GM08714 (cell line): Measurements from ENCODE around the gene IRF7.
A peak's percentile ranks its signal among the peaks of the same experiment; 100 is the strongest.
"Not testable (repeated sequence)": the region's sequence is repeated elsewhere in the genome, so short reads cannot be mapped to it uniquely, and the experiment has no call there.

Source experiments
- H3K4me3 ChIP-seq: fragments of 200-500 bp; sonication (Bioruptor generic); 2 replicates; pipeline ENCODE4 v1.5.1; 2014; ENCODE audit warnings: mild to moderate bottlenecking, low read length, inconsistent platforms
- ZNF274 ChIP-seq: IDR thresholded peaks from 2 replicates; pipeline ENCODE4 v1.6.1; 2012; ENCODE audit warnings: mild to moderate bottlenecking, low read depth, low read length

The IRF7 gene

DNA sequence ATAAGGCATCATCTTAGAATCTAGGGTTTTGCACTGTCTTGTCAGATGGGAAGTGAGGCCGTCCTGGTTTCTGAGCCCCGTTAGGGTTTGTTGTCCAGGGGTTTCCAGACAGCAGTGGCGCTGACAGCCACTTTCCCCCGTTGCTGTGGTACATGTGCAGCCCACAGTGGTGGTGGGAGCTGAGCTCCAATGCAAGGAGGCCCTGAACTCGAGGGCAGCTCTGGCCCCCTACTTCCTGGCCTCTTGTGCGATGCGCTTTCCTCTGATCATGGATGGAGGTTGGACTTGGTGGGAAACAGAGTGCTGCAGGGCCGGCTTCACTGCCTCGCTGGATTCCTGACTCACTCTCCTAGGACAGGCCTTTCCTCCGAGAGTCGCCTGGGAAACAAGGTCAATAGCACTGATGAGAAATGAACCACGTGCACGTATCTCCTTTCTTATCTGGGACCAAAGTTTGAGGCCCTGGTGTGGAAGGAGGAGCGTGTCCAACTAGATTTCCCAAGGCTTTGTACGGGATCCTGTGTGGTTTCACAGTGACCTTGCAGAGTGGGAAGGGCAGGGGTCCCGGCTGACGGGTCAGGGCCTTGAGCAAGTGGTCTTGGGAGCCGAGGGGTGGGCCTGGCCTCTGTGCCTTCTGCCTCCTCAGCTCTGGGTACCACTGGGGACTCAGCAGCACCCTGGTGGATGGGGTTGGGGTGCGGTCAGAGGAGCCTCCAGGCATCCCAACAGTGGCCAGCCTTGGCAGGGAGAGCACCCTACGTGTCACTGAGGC lies 35.7 kb downstream of the IRF7 start:
- TF ChIP-seq ZNF274, result no peak
- no peak overlapping the region for H3K4me3 ChIP-seq

DNA sequence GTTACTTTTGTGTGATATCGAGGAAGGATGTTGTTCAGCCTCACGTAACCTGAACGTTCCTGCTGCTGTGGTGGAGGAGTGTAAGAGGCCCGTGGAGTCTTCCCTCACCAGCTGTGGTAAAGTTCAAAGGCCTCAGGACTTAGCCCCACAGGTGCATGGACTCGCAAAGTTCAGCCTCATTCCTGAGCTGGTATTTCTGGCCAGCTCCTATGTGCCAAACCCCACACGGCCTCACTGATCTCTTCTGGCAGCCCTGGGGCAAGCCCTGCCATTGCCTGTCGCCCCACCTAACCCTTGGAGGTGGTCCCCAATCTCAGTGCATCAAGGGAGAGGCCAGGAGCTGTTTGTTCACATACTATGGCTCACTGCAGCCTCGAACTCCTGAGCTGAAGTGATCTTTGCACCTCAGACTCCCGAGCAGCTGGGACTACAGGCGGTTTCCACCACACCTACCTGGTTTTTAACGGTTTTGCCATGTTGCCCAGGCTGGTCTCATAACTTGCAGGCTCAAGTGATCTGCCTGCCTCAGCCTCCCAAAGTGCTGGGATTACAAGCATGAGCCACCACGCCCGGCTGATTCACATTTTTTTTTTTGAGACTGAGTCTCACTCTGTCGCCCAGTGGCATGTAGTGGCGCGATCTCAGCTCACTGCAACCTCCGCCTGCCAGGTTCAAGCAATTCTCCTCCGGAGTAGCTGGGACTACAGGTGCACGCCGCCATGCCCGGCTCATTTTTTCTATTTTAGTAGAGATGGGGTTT lies 37.3 kb downstream of the IRF7 start:
- no peak overlapping the region for H3K4me3 ChIP-seq
- TF ChIP-seq ZNF274, result no peak

DNA sequence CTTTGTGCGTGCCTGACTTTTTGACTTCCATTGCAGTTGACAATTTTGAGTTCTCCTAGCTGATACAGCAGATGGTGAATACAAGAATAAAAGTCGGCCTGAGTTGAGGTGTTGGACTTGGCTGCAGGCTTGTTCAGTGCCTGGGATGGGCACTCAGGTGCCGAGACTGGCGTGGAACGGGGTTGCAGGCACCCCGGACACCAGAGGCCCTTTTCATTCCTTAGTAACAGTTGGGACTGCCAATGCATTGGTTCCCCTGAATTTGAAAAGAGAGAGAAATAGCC lies 38.2 kb downstream of the IRF7 start:
- H3K4me3 ChIP-seq, result peak overlapping the region; percentile 91
- no peak for TF ChIP-seq ZNF274

DNA sequence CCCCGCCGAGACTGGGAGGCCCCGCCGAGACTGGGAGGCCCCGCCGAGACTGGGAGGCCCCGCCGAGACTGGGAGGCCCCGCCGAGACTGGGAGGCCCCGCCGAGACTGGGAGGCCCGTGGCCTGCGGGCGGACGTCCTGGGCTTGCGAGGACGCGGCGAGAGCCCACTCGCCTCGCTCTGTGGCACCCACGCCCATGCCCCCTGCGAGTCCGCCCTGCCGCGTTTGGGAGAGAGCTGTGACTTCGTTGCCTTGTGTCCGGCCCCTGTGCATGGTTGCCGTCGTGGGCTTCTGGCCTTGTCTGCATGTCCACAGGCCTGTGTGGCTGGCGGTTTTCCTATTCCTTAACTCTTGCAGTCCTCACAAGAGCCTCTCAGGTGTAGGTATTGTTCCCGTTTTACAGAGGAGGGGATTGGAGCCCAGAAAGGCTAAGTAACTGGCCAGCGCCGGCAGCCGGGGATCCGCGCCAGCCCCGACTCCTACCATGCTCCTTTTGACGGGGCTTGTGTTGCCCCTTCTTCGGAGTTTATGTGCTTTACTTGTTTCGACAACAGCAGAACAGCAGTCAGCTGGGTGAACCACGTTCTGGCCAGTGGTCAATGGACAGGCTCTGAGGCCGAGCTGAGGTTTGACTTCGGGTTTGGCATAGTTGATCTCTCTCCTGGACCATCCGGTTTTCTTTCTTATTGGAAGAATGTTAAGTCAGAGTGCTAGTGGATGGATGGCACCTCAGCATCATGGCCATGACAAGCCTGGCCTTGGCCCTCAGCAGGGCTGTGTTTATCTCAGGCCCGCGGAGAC lies 38.7 kb downstream of the IRF7 start:
- no peak for TF ChIP-seq ZNF274
- peak overlapping the region; percentile 91 for H3K4me3 ChIP-seq

DNA sequence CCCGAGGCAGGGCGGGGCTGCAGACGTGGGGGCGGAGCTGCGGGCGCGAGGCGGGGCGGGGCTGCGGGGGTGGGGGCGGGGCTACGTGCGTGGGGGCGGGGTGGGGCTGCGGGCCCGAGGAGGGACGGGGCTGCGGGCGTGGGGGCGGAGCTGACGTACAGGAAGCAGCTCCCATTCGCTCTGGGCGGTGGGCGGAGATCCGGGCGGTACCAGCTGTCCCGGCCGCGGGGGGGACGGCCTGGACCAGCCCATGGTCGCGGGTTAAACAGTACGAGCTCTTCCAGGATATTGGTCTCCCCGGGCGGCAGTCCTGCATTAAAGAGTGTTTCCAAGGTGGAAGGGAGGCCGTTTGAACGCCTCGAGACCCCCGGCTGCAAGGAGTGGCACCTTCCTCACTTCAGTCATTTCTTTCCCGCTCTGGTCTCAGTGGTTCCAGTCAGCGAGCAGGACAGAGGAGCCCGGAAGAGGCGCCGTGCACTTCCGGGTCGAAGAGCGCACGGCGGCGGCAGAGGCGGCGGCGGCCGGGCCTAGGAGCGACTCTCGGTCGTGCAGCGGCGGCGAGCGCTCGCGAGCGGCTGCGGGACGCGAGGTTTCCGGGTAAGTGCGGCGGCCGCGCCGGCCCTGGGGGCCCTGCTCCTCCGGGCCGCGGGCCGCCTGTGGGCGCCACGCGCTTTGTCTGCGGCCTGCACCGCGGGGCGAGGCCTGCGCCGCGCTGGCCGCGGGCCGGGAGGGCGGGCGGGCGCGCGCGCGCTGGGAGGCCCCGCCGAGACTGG lies 39.6 kb downstream of the IRF7 start, which contains the start of gene PHRF1:
PHRF1 (plus strand) TSS at position 475 of the 773 bp plus-strand sequence. CDS start 5,043 bp downstream, outside the sequence.
- TF ChIP-seq ZNF274, result no peak
- peak within 1 kb of the TSS; percentile 91 for H3K4me3 ChIP-seq

DNA sequence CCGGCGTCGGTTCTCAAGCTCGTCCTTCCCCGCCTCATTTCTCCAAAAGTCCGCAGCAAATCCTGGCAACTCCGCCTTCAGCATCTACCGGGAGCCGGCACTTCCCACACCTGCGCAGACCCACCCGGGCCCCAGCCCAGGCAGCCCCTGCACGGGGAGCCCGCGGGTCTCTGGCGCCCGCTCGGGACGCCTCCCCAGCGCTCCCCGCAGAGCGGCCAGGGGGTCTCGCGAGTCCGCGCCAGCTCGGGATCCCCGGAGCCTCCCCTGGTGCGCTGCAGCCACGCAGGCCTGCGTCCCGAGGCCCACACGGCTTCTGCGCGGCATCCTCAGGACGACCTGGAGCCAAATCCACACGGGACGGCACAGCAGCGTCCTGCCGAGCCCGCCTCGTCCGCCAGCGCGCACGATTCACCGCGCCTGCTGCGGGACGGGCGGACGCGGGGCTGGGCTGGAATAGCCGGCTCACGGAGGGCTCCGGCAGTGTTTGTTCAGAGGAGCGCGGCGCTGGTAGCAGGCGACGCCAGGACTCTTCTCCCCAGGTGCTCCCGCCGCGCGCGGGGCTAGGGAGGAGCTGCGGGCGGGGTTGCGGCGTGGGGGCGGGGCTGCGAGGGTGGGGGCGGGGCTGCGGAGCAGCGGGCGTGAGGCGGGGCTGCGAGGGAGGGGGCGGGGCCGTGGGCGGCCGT lies 40.3 kb downstream of the IRF7 start:
- no peak for TF ChIP-seq ZNF274
- peak overlapping the region; percentile 55; the same call in 1 of the 2 replicates for H3K4me3 ChIP-seq

DNA sequence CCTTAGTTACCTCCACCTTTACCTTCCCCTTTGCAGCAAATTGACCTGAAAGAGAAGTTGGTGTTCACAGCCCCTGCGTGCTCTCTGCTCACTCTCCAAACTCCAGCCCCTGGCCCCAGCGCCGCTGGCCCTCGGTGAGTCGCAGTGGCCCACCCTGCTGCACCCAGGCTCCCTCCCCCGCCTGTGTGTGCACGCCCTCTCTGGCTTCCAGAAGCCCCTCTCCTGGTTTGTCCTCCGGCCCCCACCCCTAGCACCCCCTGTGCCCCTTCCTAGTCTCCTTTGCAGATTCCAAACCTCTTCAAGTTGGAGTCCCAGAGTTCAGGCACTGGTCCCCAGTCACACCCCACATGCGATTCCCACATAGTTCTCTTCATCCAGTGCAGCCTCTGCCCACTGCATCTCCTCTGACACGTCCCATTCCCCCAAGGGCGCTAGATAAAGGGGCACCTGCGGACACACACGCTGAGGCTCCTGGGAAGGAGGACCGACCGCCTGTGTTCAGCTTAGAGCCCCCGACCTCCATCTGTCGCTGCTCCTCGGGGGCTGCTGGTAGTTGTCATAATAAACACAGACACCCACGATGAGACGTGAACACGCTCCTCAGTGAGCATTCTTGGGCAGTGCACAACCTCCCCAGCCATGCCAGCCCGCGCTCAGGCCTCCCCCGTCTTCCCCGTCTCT lies 41.0 kb downstream of the IRF7 start:
- H3K4me3 ChIP-seq, result peak overlapping the region; percentile 55; the same call in 1 of the 2 replicates
- TF ChIP-seq ZNF274, result no peak

DNA sequence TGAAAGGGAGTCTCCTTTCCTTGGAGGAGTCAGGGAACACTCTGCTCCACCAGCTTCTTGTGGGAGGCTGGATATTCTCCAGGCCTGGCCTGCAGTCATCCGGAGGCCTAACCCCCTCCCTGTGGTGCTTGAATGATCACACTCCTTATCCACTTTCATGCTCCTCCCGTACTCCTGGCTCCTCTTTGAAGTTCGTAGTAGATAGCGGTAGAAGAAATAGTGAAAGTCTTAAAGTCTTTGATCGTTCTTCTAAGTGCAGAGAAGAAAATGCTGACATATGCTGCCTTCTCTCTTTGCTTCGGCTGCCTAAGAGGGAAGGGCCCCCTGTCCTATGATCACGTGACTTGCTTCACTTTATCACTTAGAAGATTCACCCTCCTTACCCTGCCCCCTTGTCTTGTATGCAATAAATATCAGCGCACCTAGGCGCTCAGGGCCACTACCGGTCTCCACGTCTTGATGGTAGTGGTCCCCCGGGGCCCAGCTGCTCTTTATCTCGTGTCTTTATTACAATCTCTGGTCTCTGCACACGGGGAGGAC lies 41.6 kb downstream of the IRF7 start:
- not testable (repeated sequence) for H3K4me3 ChIP-seq

DNA sequence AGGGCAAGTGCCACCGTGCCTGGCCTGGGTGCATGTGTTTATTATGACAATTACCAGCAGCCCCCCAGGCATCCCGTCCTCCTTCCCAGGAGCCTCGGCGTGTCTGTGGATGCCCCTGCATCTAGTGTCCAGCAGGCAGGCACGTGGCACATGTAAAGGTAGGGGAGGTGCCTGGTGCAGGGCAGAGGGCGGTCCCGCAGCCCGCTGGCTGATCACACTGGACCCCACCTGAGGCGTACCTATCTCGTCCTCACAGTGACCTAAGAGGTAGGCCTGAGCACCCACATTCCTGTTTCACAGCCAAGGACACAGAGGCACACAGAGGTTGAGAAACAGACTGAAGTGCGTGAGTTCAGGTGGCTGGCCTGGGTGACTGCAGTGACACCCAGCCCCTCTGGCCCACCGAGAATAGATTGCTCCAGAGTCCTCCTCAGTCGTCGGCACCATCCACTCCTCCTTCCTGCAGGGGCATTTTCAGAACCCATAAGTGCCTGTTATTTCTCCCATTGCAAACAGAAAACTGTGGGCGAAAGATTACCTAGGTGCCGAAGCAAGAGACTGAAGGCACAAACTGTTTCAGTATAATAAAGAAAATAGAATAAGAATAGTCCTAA lies 42.5 kb downstream of the IRF7 start:
- H3K4me3 ChIP-seq, result no peak overlapping the region
- no peak for TF ChIP-seq ZNF274

DNA sequence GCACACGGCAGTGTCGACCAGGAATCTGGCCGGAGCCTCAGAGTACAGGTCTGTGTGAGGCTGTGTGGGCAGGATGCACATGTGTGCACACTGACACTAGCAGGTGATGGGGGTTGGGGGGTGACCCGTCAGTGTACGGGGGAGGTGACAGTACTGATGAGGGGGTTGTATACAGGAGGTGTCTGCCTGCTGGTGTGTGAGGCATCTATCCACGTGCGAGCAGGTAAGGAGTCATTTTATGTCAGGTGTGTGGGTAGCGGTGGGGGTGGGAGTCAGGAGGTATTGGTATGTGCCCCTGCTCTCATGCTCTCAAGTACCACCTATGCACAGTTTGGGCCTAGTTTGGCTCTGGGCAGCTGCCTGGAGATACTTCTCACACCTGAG lies 44.0 kb downstream of the IRF7 start:
- TF ChIP-seq ZNF274, result no peak
- no peak overlapping the region for H3K4me3 ChIP-seq

DNA sequence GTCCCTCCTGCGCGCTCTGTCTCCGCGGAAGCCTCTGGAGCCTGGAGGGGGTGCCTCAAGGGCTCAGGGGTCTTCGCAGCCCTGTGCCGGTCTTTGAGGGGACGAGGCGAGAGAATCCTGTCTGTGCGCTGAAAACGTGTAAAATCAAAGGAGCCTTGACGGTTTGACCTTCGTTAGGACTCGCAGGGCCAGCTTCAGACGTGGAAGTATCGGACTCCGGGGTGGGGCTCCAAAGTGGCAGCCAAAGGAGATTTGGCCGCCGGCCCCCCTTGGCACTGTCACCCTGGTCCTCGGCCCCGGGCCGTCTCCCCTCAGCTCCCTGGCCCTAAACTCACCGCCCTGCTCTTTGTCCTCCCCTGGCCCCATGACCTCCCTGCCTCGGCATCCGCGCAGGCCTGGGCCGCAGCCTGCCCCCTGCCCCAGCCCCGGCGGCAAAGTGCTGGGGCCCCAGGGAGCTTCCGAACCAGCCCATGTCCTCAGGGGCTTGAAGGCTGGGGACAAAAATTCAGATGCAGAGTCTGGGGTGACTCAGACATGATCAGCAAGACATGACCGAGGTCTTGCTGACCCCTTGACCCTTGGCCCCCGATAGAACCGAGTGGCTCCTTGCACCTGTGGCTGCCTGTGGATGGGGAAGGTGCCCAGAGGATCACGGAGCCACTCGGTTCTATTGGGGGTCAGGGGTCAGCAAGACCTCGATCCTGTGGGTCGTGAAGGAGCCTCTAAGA lies 46.4 kb downstream of the IRF7 start:
- peak overlapping the region; percentile 80 for H3K4me3 ChIP-seq
- TF ChIP-seq ZNF274, result no peak
